HG03571 (cell line): ENCODE measurements around the gene CTAG2.
"Not testable (repeated sequence)": the region's sequence is repeated elsewhere in the genome, so short reads cannot be mapped to it uniquely, and the experiment has no call there.

Experiments used
- ATAC-seq: cut with Tn5 transposase; IDR thresholded peaks from one replicate; pipeline ENCODE4 v1.9.1; 2021; ENCODE audit not compliant: unreplicated experiment

Gene CTAG2

GRCh38 chrX:154649503-154650220 lies 3.7 kb downstream of the CTAG2 start:
- ATAC-seq = no peak

- no peak for ATAC-seq
Measured at GRCh38 chrX:154648931-154649330, 4.4 kb downstream of the CTAG2 start.

DNA sequence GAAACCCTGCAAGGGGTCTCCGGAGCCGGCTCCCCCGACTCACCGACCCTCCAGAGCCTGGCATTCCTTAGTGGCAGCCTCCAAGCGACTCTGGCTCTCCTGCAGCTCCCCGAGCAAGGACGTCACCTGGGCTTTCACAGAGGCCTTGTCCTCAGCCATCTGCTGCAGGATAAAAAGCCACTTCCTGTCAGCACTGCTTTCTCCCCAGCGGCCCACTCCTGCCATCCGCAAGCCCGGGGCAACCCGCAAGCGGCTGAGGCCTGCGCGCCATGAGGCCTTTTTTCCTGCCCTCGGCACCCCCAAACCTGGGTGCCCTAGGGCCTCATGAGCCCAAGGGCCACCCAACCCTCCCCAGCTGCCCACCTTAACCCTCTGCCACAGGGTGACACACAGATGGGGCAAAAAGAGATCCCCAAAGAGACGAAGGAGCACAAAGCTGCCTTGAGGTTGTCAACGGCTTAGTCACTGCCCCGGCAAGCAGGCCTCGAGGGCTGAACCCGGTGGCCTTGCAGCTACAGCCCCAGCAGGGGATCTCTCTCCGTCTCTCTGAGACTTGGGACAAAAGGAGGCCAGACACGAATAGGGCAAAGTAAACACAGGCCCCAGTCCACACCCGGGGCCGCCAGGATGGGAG lies 7.5 kb downstream of the CTAG2 start:
- ATAC-seq = not testable (repeated sequence)

GRCh38 chrX:154643708-154644107 lies 9.7 kb downstream of the CTAG2 start:
- not testable (repeated sequence) for ATAC-seq

DNA sequence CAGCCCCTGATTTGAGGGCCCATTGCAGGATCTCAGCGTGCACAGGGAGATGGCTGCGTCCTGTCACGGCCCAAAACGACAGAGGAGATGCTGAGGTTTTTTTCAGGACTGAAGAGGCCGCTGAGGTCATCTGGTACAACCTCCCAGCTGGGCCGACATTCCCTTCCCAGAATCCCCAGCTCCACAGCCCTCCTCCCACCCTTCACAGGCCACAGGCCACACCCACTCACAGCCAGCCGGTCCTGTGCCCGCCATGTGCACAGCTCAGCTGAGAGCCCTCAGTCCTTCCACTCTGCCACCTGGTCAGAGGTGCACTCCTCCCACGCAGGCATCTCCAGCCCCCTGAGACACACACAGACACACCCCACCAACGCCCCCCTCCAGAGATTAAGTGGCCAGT lies 11.6 kb downstream of the CTAG2 start:
- ATAC-seq = not testable (repeated sequence)

- not testable (repeated sequence) for ATAC-seq
Measured at GRCh38 chrX:154633661-154634060, 19.7 kb downstream of the CTAG2 start.

- not testable (repeated sequence) for ATAC-seq
Measured at GRCh38 chrX:154630949-154631348, 22.4 kb downstream of the CTAG2 start.

GRCh38 chrX:154628960-154629359 lies 24.4 kb downstream of the CTAG2 start:
- ATAC-seq = not testable (repeated sequence)

GRCh38 chrX:154620767-154621414 lies 32.5 kb downstream of the CTAG2 start:
- ATAC-seq = not testable (repeated sequence)

DNA sequence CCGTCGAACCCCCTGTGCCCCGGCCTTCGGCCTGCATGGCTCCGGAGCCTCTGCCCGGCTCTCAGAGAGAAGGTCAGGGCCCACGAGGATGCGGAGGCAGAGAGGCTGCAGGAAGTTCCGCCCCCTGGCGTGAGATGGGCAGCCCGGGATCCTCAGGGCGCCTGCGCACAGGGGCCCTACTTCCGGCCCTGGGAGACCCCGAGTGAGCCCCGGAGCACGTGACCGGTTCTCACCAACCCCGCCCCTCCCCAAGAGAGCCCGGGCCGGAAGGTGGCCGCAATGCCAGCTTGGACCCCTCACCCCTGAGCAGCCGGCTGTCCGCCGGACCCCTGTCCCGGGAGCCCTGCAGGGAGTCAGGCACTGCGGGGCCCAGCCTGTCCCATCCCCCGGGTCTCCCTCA lies 34.2 kb downstream of the CTAG2 start, which contains the start of gene CTAG1B:
CTAG1B (minus strand) TSS at position 101 of the 400 bp plus-strand sequence; CDS start at position 37, 64 bp downstream.
- ATAC-seq = not testable (repeated sequence)

DNA sequence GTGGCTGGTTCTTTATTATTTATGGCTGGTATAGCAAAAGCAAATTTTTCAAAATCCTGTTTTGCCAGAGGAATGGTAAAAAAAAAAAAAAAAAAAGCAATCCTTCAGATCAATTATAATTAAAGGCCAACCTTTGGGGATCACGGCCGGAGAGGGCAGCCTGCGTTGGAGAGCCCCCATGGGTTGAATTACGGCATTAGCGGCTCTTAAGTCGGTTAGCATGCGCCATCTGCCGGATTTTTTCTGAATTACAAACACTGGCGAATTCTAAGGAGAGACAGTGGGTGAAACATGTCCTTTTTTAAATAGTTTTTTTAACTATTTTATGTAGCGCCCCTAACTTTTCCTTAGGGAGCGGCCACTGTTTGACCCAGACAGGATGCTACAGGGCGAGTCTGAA lies 39.8 kb downstream of the CTAG2 start:
- ATAC-seq = not testable (repeated sequence)

GRCh38 chrX:154611146-154611545 lies 42.2 kb downstream of the CTAG2 start:
- not testable (repeated sequence) for ATAC-seq

- ATAC-seq = not testable (repeated sequence)
Measured at GRCh38 chrX:154608823-154609222, 44.6 kb downstream of the CTAG2 start.

GRCh38 chrX:154607976-154608375 lies 45.4 kb downstream of the CTAG2 start:
- not testable (repeated sequence) for ATAC-seq

DNA sequence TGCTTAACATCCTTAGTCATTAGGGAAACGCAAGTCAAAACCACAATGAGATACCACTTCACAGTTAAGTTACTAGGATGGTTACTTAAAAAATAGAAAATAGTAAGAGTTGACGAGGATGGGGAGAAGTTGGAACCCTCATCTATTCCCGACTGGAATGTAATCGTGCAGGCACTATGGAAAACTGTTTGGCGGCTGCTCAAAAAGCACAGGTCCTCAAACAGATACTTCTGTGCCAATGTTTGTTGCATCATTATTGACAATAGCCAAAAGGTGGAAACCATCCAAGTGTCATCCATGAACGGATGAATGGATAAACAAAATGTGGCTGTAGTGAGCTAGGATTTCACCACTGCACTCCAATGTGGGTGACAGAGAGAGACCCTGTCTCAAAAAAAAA lies 46.0 kb downstream of the CTAG2 start:
- no peak for ATAC-seq

- ATAC-seq = no peak
Measured at GRCh38 chrX:154605566-154605965, 47.8 kb downstream of the CTAG2 start.

DNA sequence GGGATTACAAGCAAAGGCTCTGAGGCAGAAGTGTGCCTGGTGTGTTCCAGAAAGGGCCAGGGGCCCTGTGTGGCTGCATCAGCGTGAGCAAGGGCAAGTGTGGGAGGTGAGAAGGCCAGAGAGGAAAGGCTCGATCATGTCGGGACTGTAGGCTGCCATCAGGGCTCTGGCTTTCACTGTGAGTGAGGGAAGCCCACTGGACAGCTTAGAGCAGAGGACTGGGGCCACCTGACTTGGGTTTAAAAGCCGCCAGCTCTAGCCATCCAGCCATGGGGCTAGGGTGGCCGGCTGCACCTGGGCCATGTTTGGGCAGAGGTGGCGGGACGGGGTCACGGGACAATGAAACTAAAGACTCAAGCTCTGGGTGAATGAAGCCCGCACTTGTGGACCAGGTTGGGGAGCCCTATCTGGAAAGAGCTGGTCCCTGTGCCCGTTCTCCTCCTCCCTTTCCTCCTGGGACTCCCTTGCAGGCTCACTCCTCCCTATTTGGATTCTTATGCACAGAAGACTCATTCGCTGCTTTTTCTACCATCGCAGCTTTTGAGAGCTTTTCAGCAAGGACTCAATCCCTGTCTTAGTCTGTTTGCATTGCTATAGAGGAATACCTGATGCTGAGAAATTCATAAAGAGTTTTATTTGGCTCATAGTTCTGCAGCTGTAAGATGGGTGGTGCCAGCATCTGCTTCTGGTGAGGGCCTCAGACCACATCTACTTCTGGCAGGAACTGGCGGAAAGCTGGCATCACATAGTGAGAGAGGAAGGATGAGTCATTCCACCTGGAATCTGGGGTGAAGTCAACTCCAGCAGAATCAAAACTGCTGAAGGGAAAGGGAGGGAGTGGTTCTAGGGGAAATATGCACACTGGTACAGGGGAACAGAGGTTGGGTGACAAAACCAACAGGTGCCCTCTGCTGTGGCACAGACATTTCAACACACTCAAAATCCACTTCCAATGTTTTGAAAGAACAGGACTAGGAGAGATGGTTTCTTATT lies 49.6 kb downstream of the CTAG2 start:
- ATAC-seq = no peak

- ATAC-seq = no peak
Measured at GRCh38 chrX:154602766-154603437, 50.5 kb downstream of the CTAG2 start.

DNA sequence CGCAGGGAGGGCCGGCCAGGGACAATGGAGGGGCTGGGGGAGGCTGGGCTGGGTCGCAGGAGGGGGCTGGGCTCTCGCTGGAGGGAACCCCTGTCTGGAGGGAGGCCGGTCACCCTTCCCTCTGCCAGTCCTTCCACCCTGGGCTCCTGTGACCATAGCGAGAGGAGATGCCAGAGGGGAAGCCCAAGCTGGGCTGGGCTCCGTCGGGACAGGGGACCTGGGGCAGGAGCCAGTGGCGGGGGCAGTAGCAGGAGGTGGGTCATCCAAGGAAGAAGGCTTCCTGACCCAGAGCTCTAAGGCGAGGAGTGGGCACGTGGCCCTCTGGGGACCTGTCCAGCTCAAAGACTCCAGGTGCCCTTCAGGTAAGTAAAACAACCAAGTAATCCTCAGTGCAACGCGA lies 51.2 kb downstream of the CTAG2 start:
- ATAC-seq = no peak
